T-helper 9 cell (primary cell): ENCODE measurements around the gene TAF6L.
"Not testable (repeated sequence)": the region's sequence is repeated elsewhere in the genome, so short reads cannot be mapped to it uniquely, and the experiment has no call there.

Experiments used
- DNase-seq: peaks from one replicate; pipeline ENCODE4 v3.0.0-alpha.2; 2020

The TAF6L gene

DNA sequence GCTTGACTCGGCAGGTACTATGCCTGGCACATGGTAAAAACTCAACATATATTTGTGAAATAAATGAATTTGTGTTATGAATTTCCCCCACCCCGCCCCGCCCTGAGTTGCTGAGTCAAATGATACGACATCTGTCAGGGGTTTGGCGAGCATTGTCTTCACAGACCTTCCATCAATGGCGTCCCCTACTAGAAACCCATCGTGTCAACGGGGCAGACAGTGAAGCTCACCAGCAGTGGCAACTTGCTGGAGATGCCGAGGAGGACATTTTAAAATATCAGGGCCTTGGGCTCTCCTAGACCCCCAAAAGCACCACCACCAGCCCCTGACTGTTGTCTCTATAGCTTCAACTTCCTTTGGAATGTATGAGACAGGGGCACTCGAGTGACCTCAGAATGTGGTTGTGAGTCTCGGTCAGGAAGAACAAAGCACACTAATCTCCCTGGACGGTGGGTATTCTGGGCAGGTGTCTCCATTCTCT lies 34.8 kb downstream of the TAF6L start:
- DNase-seq = no peak

DNA sequence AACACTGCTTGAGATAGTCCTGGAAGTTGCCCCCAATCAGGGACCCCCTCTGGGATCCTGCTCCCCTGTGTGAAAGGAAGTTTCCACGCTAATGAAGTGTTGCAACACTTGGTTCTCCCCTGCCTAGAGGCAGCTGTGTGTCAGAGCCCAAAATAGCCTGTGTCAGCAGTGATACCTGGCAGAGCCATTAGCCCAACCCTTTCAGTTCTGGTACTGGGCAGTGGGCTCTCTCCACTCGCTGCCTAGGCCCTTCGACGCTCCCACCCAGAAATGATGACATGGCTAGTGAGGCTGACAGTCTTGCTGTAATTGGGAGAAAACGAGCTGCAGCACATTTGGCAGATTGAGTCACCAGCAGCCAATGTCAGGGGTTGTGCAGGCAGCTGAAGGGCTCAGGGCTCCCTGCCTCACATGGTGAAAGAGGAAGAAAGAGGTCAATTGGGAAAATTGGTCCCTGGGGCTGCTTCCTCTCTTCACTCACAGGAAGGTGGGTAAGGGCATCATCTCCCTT lies 35.5 kb downstream of the TAF6L start:
- DNase-seq = no peak

GRCh38 chr11:62810748-62811147 lies 39.6 kb downstream of the TAF6L start:
- DNase-seq = no peak

DNA sequence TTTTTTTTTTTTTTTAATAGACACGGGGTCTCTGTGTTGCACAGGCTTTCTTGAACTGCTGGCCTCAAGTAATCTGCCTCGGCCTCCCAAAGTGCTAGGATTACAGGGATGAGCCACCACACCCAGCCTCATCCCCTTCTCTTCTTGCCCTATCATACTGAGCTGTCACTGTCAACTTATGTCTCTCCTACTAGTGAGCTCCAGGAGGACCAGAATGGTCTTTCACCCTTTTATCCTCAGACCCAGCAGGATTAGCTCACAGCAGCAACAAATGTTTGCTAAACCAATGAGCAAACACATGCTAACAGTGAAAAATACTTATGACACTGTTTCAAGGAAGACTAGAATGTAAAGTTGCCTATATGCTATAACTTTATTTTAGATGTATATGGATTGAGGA lies 40.5 kb downstream of the TAF6L start:
- no peak for DNase-seq

DNA sequence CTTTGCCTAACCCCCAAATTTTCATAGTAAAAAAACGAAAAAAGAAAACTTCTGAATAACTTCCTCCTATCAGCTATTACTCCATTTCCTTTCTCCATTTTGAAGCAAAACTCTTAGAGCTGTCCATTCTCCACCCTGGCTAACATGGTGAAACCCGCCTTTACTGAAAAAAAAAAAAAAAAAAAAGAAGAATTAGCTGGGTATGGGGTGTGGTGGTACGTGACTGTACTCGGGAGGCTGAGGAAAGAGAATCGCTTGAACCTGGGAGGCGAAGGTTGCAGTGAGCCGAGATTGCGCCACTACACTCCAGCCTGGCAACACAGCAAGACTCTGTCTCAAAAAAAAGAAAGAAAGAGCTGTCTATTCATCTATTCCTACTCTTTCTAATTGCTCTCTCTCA lies 45.4 kb downstream of the TAF6L start:
- DNase-seq = no peak

- DNase-seq = no peak
Measured at GRCh38 chr11:62817129-62817528, 45.9 kb downstream of the TAF6L start.

DNA sequence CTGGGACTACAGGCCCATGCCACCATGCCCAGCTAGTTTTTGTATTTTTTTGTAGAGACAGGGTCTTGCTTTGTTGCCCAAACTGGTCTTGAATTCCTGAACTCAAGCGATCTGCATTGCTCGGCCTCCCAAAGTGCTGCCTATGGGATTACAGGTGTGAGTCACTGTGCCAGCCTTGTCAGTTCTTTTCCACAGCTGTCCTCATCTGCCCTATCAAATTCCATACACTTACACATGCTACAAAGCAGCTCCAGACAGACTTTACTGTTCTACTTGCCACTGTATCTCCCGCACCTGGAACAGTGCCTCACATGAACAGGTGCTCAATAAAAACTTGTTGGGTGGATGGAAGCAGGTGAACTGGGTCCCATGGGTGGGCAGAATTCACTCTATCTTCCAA lies 52.5 kb downstream of the TAF6L start:
- no peak for DNase-seq

DNA sequence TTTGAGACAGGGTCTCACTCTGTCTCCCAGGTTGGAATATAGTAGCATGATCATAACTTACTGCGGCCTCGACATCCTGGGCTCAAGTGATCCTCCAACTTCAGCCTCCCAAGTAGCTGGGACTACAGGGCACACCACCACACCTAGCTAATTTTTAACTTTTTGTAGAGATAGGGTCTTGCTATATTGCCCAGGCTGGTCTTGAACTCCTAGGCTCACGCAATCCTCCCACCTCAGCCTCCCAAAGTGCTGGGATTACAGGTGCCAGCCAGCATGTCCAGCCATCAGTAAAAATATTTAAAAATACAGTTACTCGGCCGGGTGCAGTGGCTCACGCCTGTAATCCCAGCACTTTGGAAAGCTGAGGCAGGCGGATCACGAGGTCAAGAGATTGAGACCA lies 56.9 kb downstream of the TAF6L start:
- not testable (repeated sequence) for DNase-seq

DNA sequence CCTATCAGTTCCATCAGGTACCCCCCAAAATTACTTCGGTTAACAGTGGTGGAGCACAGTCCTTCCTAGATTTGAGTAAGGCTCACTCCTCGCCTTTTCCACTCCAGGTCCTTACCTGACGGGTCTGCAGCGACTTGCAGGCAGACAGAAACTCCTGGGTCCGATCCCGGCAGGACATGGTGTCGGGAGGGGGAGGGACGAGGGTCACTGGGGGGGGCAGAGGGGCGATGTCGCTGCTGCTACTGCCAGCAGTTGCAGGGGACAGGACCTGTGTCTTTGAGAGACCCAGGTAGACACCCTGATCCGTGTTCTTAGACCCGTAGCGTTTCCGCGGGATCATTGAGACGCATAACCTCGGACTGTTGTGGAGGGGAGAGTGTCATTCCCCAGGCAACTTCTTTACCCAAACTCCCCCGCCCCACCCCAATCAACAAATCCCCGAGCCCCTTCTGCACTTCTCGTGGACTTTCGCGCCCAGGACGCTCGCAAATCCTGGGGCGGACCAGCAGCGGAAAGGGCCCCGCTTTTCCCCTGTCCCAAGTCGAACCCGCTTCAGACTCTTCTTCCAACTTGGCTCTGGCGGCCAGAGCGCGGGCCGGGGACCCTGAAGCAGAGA lies 59.8 kb downstream of the TAF6L start:
- no peak for DNase-seq

GRCh38 chr11:62831520-62832335 lies 60.5 kb downstream of the TAF6L start, which contains the start of gene STX5:
Gene STX5, minus strand, starts transcription at chr11:62832051. Its CDS starts 808 bp downstream, at chr11:62831243.
- peak; percentile 99 for DNase-seq

GRCh38 chr11:62832336-62833234 lies 61.4 kb downstream of the TAF6L start, which contains the start of gene TEX54:
Gene TEX54, minus strand, starts transcription at chr11:62832841.
- no peak for DNase-seq

- DNase-seq = no peak
Measured at GRCh38 chr11:62835336-62835735, 64.1 kb downstream of the TAF6L start.
